Hepatic stellate cell (primary cell): ENCODE measurements around the gene VCPKMT.
A peak's percentile ranks its signal among the peaks of the same experiment; 100 is the strongest.

Experiments
- DNase-seq: peaks from one replicate; pipeline ENCODE4 v3.0.0; 2011; ENCODE audit warnings: low spot score

VCPKMT gene

GRCh38 chr14:50065583-50065982 is 50.8 kb downstream of the VCPKMT start:
- DNase-seq, result no peak

- DNase-seq, result no peak
Measured at GRCh38 chr14:50064993-50065392, 51.4 kb downstream of the VCPKMT start.

- DNase-seq, result no peak
Measured at GRCh38 chr14:50063876-50064420, 52.4 kb downstream of the VCPKMT start.

GRCh38 chr14:50062438-50063085 is 53.8 kb downstream of the VCPKMT start:
- DNase-seq, result peak; percentile 74

- no peak for DNase-seq
Measured at GRCh38 chr14:50061664-50062437, 54.5 kb downstream of the VCPKMT start.

GRCh38 chr14:50060871-50061663 is 55.3 kb downstream of the VCPKMT start:
- DNase-seq, result peak; percentile 90

- DNase-seq, result no peak
Measured at GRCh38 chr14:50059763-50060616, 56.4 kb downstream of the VCPKMT start.
